Limb (tissue), 2 donors: ENCODE data around the gene ODF2.

ENCODE experiments used
- DNase-seq, 2 donors: peaks; one replicate each; pipeline ENCODE4 v3.0.0-alpha.2; 2016; ENCODE audit errors: extremely low spot score in 2 of 2

The ODF2 gene

GRCh38 chr9:128526720-128527119 lies 70.9 kb downstream of the ODF2 start:
- DNase-seq: no peak

GRCh38 chr9:128528445-128529160 lies 72.8 kb downstream of the ODF2 start:
- DNase-seq: no peak

GRCh38 chr9:128529191-128529590 lies 73.4 kb downstream of the ODF2 start:
- no peak for DNase-seq

- DNase-seq: no peak
These were observed 76.8 kb downstream of the ODF2 start for GRCh38 chr9:128532581-128532980.

GRCh38 chr9:128540634-128541360 lies 85.0 kb downstream of the ODF2 start:
- DNase-seq: no peak

GRCh38 chr9:128546504-128546903 lies 90.7 kb downstream of the ODF2 start:
- no peak for DNase-seq

GRCh38 chr9:128548876-128549275 lies 93.1 kb downstream of the ODF2 start:
- no peak for DNase-seq

GRCh38 chr9:128550226-128550625 lies 94.4 kb downstream of the ODF2 start:
- DNase-seq: no peak
